ENCODE measurements around the gene AMPH. TPM values are rescaled to one million over a fixed set of nuclear protein-coding genes. Genes with fewer than 3 reads are reported as not detected.
"Not testable (repeated sequence)": the region's sequence is repeated elsewhere in the genome, so short reads cannot be mapped to it uniquely, and the experiment has no call there.

AMPH gene
- total RNA-seq, 1 donor from 2014 or later = 1.2 TPM

DNA sequence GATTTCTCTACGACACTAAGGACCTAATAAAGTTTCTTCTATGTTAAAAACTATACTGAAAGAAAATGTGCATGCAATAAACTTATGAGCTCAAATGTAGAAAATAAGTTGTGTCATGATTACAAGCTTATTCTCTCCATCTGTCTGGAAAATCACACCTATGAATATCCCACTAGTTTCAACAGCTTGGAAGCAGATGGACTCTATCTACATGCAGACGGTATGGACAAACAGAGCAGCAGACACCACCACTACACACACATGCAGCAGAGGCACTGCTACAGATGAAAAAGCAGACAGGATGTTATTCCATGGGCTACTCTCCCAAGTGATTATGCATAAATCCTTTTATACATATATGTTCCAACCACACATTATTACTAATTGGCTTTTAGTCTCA, 234.3 kb downstream of the AMPH start:
- Histone ChIP-seq H3K9me3 (no peaks in the 10 kb centered on the region), H3K27ac (no peak overlapping the region), H3K36me3 (no peaks in the 10 kb centered on the region), H3K4me1 (no peaks in the 10 kb centered on the region), H3K4me3 (no peak overlapping the region), H3K27me3 (ENCODE audit: low read depth) (no peaks in the 10 kb centered on the region)
- DNase-seq = no peak
- no peak for ATAC-seq
- intact Hi-C loops (cut with DNase I) = no loop called here
- TF ChIP-seq, protein P1, sequence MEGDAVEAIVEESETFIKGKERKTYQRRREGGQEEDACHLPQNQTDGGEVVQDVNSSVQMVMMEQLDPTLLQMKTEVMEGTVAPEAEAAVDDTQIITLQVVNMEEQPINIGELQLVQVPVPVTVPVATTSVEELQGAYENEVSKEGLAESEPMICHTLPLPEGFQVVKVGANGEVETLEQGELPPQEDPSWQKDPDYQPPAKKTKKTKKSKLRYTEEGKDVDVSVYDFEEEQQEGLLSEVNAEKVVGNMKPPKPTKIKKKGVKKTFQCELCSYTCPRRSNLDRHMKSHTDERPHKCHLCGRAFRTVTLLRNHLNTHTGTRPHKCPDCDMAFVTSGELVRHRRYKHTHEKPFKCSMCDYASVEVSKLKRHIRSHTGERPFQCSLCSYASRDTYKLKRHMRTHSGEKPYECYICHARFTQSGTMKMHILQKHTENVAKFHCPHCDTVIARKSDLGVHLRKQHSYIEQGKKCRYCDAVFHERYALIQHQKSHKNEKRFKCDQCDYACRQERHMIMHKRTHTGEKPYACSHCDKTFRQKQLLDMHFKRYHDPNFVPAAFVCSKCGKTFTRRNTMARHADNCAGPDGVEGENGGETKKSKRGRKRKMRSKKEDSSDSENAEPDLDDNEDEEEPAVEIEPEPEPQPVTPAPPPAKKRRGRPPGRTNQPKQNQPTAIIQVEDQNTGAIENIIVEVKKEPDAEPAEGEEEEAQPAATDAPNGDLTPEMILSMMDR (IDR thresholded peaks at IDR 0.05) = no peak

DNA sequence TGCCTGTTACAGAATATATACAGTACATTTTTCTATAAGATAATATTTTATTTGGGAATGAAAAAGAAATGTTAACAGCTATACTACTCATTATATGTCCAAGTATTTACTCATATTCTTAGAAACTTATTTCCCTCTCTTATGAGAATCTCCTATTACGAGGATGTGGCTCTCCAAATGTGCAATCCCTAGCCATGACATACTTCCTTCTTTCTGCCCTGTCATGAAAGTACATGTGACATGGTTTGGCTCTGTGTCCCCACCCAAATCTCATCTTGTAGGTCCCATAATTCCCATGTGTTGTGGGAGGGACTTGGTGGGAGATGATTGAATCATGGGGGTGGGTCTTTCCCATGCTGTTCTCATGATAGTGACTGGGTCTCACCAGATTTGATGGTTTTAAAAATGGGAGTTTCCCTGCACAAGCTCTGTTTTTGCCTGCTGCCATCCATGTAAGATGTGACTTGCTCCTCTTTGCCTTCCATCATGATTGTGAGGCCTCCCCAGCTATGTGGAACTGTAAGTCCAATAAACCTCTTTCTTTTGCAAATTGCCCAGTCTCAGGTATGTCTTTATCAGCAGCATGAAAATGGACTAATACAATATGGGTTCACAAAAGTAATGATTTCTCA, 235.1 kb downstream of the AMPH start:
- intact Hi-C loops (cut with DNase I); DNase-seq; H3K9me3 ChIP-seq; H3K27me3 ChIP-seq (ENCODE audit: low read depth); H3K4me3 ChIP-seq; H3K4me1 ChIP-seq; ATAC-seq; H3K27ac ChIP-seq; H3K36me3 ChIP-seq: not testable (repeated sequence)

DNA sequence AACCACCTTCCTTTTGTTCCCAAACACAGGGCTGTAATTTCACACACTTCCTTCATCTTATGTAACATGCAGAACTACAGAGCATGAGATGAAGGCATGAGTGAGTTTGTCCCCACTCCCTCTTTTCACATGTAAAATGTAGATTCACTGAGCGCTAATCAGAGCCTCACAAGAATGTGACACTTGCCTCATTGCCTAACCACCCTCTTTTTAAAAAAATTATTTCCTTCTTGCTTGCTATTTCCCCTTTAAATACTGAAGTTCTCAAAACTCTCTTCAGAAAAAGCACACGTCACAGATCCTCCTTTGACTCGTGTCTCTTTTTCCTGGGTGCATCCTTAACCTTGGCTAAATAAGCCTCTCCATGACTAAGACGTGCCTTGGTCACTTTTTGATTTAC, 236.5 kb downstream of the AMPH start:
- no peaks in the 10 kb centered on the region for H3K9me3 ChIP-seq
- intact Hi-C loops (cut with DNase I) = no loop called here

DNA sequence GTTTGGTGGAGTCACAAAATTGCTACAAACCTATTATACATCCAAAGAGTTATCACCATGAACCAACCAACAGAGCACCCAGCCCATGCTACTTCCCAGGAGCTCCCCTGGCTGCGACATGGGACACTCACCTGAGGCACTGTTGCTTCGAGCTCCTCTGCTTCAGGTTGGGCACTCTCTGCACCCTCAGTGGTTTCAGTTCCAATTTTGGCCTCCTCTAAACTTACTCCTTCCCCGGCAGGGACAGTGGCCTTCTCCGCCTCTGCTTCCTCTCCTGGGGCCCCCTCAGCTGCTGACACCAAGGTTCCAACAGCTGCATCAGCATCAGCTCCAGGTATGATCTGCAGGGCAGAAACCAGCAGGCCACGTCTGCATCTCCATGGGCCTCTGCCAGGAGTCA, 237.3 kb downstream of the AMPH start:
- Histone ChIP-seq H3K27me3 (ENCODE audit: low read depth) (no peaks in the 10 kb centered on the region), H3K27ac (no peak overlapping the region), H3K9me3 (no peaks in the 10 kb centered on the region), H3K4me3 (no peak overlapping the region), H3K4me1 (no peaks in the 10 kb centered on the region), H3K36me3 (no peaks in the 10 kb centered on the region)
- ATAC-seq = peak in 1 of 2 donors; percentile 14
- intact Hi-C loops (cut with DNase I) = no loop called here
- TF ChIP-seq, protein P1 (IDR thresholded peaks at IDR 0.05) = no peak
- no peak for DNase-seq

More for the DNA sequence above, 236.5 kb downstream of the AMPH start:
- Histone ChIP-seq H3K4me3 (no peak overlapping the region), H3K27me3 (ENCODE audit: low read depth) (no peaks in the 10 kb centered on the region), H3K36me3 (no peaks in the 10 kb centered on the region), H3K4me1 (no peaks in the 10 kb centered on the region), H3K27ac (no peak overlapping the region)
- TF ChIP-seq, protein P1 (IDR thresholded peaks at IDR 0.05) = no peak
- no peak for DNase-seq
- peak in 1 of 2 donors; percentile 35 for ATAC-seq

DNA sequence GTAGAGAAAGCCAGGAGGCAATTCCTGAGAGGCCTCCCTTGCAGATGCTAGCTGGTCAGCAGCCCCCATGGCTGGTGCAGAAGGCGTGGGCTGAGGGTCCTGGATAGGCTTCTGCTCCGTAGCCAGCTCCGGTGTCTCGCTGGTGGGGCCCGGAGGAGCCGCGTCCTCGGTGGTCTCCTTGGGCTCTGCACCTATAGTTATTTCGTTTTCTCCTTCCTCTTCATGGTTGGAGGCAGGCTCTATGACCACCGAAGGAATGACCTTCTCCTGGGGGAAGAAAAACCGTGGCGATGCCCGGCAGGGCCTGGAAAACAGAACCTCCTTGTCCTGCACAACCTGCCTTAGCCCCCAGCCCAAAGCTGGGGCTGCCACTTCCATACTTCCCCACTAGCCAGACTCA, 239.4 kb downstream of the AMPH start:
- Histone ChIP-seq H3K4me3 (no peak overlapping the region), H3K9me3 (no peaks in the 10 kb centered on the region), H3K4me1 (no peaks in the 10 kb centered on the region), H3K36me3 (no peaks in the 10 kb centered on the region), H3K27me3 (ENCODE audit: low read depth) (no peaks in the 10 kb centered on the region), H3K27ac (no peak overlapping the region)
- intact Hi-C loops (cut with DNase I) = no loop called here
- DNase-seq (no peak), ATAC-seq (no peak)
- TF ChIP-seq, protein P1 (IDR thresholded peaks at IDR 0.05) = no peak

DNA sequence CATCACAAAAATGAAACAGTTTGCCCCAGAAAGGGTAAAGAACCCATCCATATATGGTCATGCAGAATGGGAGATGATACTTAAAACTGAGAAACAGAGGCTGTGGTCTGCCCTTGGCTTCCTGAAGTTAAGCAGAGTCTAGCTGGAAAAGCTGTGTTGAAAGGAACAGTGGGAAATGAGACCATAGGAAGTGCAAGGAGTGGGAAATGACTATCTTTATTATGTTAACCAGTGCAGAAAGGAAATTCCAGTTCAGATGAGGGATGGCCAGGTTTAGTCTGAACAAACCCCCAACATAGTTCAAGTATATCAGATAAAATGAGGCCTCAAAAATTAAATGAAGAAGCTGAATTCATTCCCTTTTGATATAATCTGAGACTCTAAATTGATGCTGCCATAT, 245.5 kb downstream of the AMPH start:
- no peaks in the 10 kb centered on the region for H3K36me3 ChIP-seq
- no peaks in the 10 kb centered on the region for H3K9me3 ChIP-seq
- no peak overlapping the region for H3K4me3 ChIP-seq
- TF ChIP-seq, protein P1 (IDR thresholded peaks at IDR 0.05) = no peak
- H3K4me1 ChIP-seq = no peaks in the 10 kb centered on the region
- intact Hi-C loops (cut with DNase I) = no loop called here
- DNase-seq (no peak), ATAC-seq (no peak)
- H3K27me3 ChIP-seq (ENCODE audit: low read depth) = no peaks in the 10 kb centered on the region
- no peak overlapping the region for H3K27ac ChIP-seq
